GM23338 (cell line): ENCODE measurements around the gene RAB40C. TPM values are rescaled to one million over a fixed set of nuclear protein-coding genes. Genes with fewer than 3 reads are reported as not detected.

ENCODE experiments used
- ATAC-seq: fragments of 200-7000 bp; cut with Tn5 transposase; 3 replicates; pipeline ENCODE4 v1.9.1; 2020
- DNase-seq: peaks from one replicate; pipeline ENCODE4 v3.0.0-alpha.2; 2015; ENCODE audit warnings: low spot score
- H2AFZ ChIP-seq: fragments of 200-600 bp; sonication (generic); 2 replicates; pipeline ENCODE4 v1.8.0; 2016; ENCODE audit warnings: antibody characterized with exemption, mild to moderate bottlenecking, moderate library complexity
- H3F3A ChIP-seq: fragments of 200-600 bp; sonication (generic); replicated peaks from 2 replicates; pipeline ENCODE4 v1.8.0; 2017; ENCODE audit warnings: antibody characterized with exemption, mixed run types, low read depth
- H3K27ac ChIP-seq: fragments of 200-600 bp; sonication (generic); 2 replicates; pipeline ENCODE4 v1.6.1; 2016; ENCODE audit warnings: low read depth
- H3K27me3 ChIP-seq: fragments of 200-600 bp; sonication (generic); 2 replicates; pipeline ENCODE4 v1.8.0; 2016; ENCODE audit warnings: mild to moderate bottlenecking, mixed run types, moderate library complexity; ENCODE audit not compliant: insufficient read depth
- H3K36me3 ChIP-seq: fragments of 200-600 bp; sonication (generic); 2 replicates; pipeline ENCODE4 v1.8.0; 2016; ENCODE audit warnings: mild to moderate bottlenecking; ENCODE audit not compliant: insufficient read depth
- H3K4me1 ChIP-seq: fragments of 200-600 bp; sonication (generic); 2 replicates; pipeline ENCODE4 v1.8.0; 2016; ENCODE audit warnings: mild to moderate bottlenecking, moderate library complexity; ENCODE audit not compliant: insufficient read depth
- H3K4me2 ChIP-seq: fragments of 200-600 bp; sonication (generic); 2 replicates; pipeline ENCODE4 v1.7.1; 2017; ENCODE audit warnings: mixed run types
- H3K4me3 ChIP-seq: fragments of 200-600 bp; sonication (generic); 2 replicates; pipeline ENCODE4 v1.6.1; 2016; ENCODE audit warnings: mixed run types
- H3K79me2 ChIP-seq: fragments of 200-600 bp; sonication (generic); replicated peaks from 2 replicates; pipeline ENCODE4 v1.8.0; 2017; ENCODE audit warnings: mild to moderate bottlenecking; ENCODE audit not compliant: insufficient read depth
- H3K9me2 ChIP-seq: fragments of 200-600 bp; sonication (generic); 2 replicates; pipeline ENCODE4 v1.8.0; 2017; ENCODE audit not compliant: insufficient read depth
- H4K20me1 ChIP-seq: fragments of 200-600 bp; sonication (generic); replicated peaks from 2 replicates; pipeline ENCODE4 v1.8.0; 2017; ENCODE audit warnings: mild to moderate bottlenecking; ENCODE audit not compliant: insufficient read depth
- H3K27ac Mint-ChIP-seq: 2 replicates; pipeline ENCODE4 v1.8.0; 2020; ENCODE audit warnings: inconsistent platforms, mild to moderate bottlenecking, moderate library complexity, mixed read lengths
- H3K27me3 Mint-ChIP-seq: 3 replicates; pipeline ENCODE4 v1.8.0; 2022; ENCODE audit warnings: low read depth, mild to moderate bottlenecking, moderate library complexity, mixed read lengths, inconsistent platforms; ENCODE audit not compliant: insufficient read depth, poor library complexity
- H3K36me3 Mint-ChIP-seq: 3 replicates; pipeline ENCODE4 v1.8.0; 2021; ENCODE audit warnings: low read depth, mild to moderate bottlenecking, inconsistent platforms, moderate library complexity, mixed read lengths
- H3K4me1 Mint-ChIP-seq: 3 replicates; pipeline ENCODE4 v1.8.0; 2020; ENCODE audit warnings: mild to moderate bottlenecking, inconsistent platforms, mixed read lengths
- H3K4me3 Mint-ChIP-seq: 3 replicates; pipeline ENCODE4 v1.8.0; 2021; ENCODE audit warnings: moderate library complexity, mild to moderate bottlenecking, inconsistent platforms, mixed read lengths
- H3K9me3 Mint-ChIP-seq: 3 replicates; pipeline ENCODE4 v1.8.0; 2020; ENCODE audit warnings: moderate library complexity, mild to moderate bottlenecking, inconsistent platforms, mixed read lengths
- CREB1 ChIP-seq: fragments of 250-450 bp; sonication (Bioruptor Pico); IDR thresholded peaks from 2 replicates; pipeline ENCODE4 v1.5.0; 2020; ENCODE audit warnings: low read depth, mild to moderate bottlenecking, moderate library complexity
- CTCF ChIP-seq, 2 experiments: fragments of 200-600 bp in 1 of 2; sonication (generic) in 1 of 2; conservative IDR thresholded peaks; 2 replicates each; pipeline versions ENCODE4 v1.5.1 to v1.6.1; 2016 to 2017; ENCODE audit warnings: antibody characterized with exemption in 2 of 2, low read depth in 2 of 2, mild to moderate bottlenecking in 2 of 2, moderate library complexity in 1 of 2
- ETS1 ChIP-seq: IDR thresholded peaks from 2 replicates; pipeline ENCODE4 v1.6.1; 2016; ENCODE audit warnings: antibody characterized with exemption
- EZH2 ChIP-seq: fragments of 200-600 bp; sonication (generic); IDR thresholded peaks from one replicate; pipeline ENCODE4 v1.8.0; 2017; ENCODE audit warnings: antibody characterized with exemption, mild to moderate bottlenecking, low read depth; ENCODE audit not compliant: unreplicated experiment
- EZH2phosphoT487 ChIP-seq: fragments of 200-600 bp; sonication (generic); IDR thresholded peaks from one replicate; pipeline ENCODE4 v1.8.1; 2018; ENCODE audit warnings: antibody characterized with exemption; ENCODE audit not compliant: unreplicated experiment
- JUNB ChIP-seq: IDR thresholded peaks from one replicate; pipeline ENCODE4 v1.6.1; 2016; ENCODE audit warnings: antibody characterized with exemption; ENCODE audit not compliant: unreplicated experiment
- NANOG ChIP-seq: IDR thresholded peaks from 2 replicates; pipeline ENCODE4 v1.6.1; 2016; ENCODE audit warnings: antibody characterized with exemption, borderline replicate concordance
- POLR2AphosphoS5 ChIP-seq: IDR thresholded peaks from 2 replicates; pipeline ENCODE4 v1.6.1; 2016; ENCODE audit warnings: antibody characterized with exemption, low read depth
- REST ChIP-seq: IDR thresholded peaks from one replicate; pipeline ENCODE4 v1.6.1; 2018; ENCODE audit warnings: antibody characterized with exemption; ENCODE audit not compliant: unreplicated experiment
- STAT1 ChIP-seq: IDR thresholded peaks from one replicate; pipeline ENCODE4 v1.6.1; 2016; ENCODE audit warnings: antibody characterized with exemption; ENCODE audit not compliant: unreplicated experiment
- ZNF331 ChIP-seq: fragments of 250-450 bp; sonication (Bioruptor Pico); IDR thresholded peaks from 2 replicates; pipeline ENCODE4 v1.5.0; 2020; ENCODE audit warnings: low read depth, mild to moderate bottlenecking, moderate library complexity
- ZNF462 ChIP-seq: fragments of 250-450 bp; sonication (Bioruptor Pico); IDR thresholded peaks from 2 replicates; pipeline ENCODE4 v1.5.0; 2020; ENCODE audit warnings: mild to moderate bottlenecking, moderate library complexity
- polyA plus RNA-seq: library from polyadenylated mRNA; unstranded; fragments of >200 nt; fragmentation: Nextera tagmentation; extraction: Ambion mirVana; gene quantifications from 2 replicates; pipeline ENCODE4 v1.2.1, GENCODE V29; 2016
- total RNA-seq: library from RNA; depleted of rRNA; stranded (reverse); fragments of >200 nt; shearing (Covaris generic); gene quantifications from 2 replicates; pipeline ENCODE4 v1.2.3, GENCODE V29; 2014

The RAB40C gene
- total and polyA plus RNA-seq, 2 experiments from 2014 or later = 11.2 to 24.6 TPM

- peaks cover 3% of the 10 kb centered on the region; the same call in 1 of the 3 replicates for H3K36me3 Mint-ChIP-seq
- H3K4me3 Mint-ChIP-seq = no peak overlapping the region
- H4K20me1 ChIP-seq = no peaks in the 10 kb centered on the region; the same call in 1 of the 2 replicates
- H3K36me3 ChIP-seq = no peaks in the 10 kb centered on the region
- H3K4me2 ChIP-seq = no peak overlapping the region
- H3K79me2 ChIP-seq = no peaks in the 10 kb centered on the region
- peaks cover 2% of the 10 kb centered on the region for H3K27me3 Mint-ChIP-seq
- ATAC-seq (no peak), DNase-seq (no peak)
- H3K9me3 Mint-ChIP-seq = no peaks in the 10 kb centered on the region
- no peaks in the 10 kb centered on the region for H3K4me1 Mint-ChIP-seq
- H2AFZ ChIP-seq = no peak overlapping the region
- H3K27me3 ChIP-seq = no peaks in the 10 kb centered on the region
- H3K27ac ChIP-seq = no peak overlapping the region
- H3K4me3 ChIP-seq = no peak overlapping the region
- H3F3A ChIP-seq = 0 out of 2 replicates have a peak, but pooled peaks cover 6% of the 10 kb centered on the region
- no peaks in the 10 kb centered on the region for H3K4me1 ChIP-seq
- TF ChIP-seq CTCF (conservative IDR thresholded peaks at IDR 0.05; ENCODE audit: low read depth in 2 of 2) = no peak
- no peak for TF ChIP-seq EZH2phosphoT487
- no peak for TF ChIP-seq ZNF462
- no peak for TF ChIP-seq CREB1 (CRISPR knock-in tag)
- no peak for TF ChIP-seq NANOG
- TF ChIP-seq JUNB = no peak
- no peak for TF ChIP-seq ETS1
- TF ChIP-seq STAT1 = no peak
- no peak for TF ChIP-seq REST
- TF ChIP-seq ZNF331 (CRISPR knock-in tag) = no peak
- no peak for TF ChIP-seq EZH2
- no peak for TF ChIP-seq POLR2AphosphoS5
- H3K9me2 ChIP-seq = no peaks in the 10 kb centered on the region
- no peak overlapping the region for H3K27ac Mint-ChIP-seq
Observed at GRCh38 chr16:551210-551609, 38.7 kb upstream of the RAB40C start.
